ENCODE measurements around the gene POU4F2.
"Not testable (repeated sequence)": the region's sequence is repeated elsewhere in the genome, so short reads cannot be mapped to it uniquely, and the experiment has no call there.

POU4F2 gene

GRCh38 chr4:146654687-146655520 lies 16.2 kb downstream of the POU4F2 start:
- DNase-seq (ENCODE audit: insufficient read length, low spot score) (no peak), FAIRE-seq (no peak)

- FAIRE-seq (no peak), DNase-seq (ENCODE audit: insufficient read length, low spot score) (no peak)
Observed at GRCh38 chr4:146655521-146655856, 16.8 kb downstream of the POU4F2 start.

GRCh38 chr4:146661367-146661766 lies 22.7 kb downstream of the POU4F2 start:
- DNase-seq (ENCODE audit: insufficient read length, low spot score) (no peak), FAIRE-seq (no peak)

- not testable (repeated sequence) for FAIRE-seq; DNase-seq (ENCODE audit: insufficient read length, low spot score)
Observed at GRCh38 chr4:146663968-146664311, 25.2 kb downstream of the POU4F2 start.

- DNase-seq (ENCODE audit: insufficient read length, low spot score): no peak
- FAIRE-seq: no peak
Observed at GRCh38 chr4:146674829-146675570, 36.3 kb downstream of the POU4F2 start.

All from HTR-8/SVneo (cell line).